NT2/D1 (cell line): ENCODE results near the gene ANKRD28.
"Not testable (repeated sequence)": the region's sequence is repeated elsewhere in the genome, so short reads cannot be mapped to it uniquely, and the experiment has no call there.

Experiments used
- DNase-seq: peaks from one replicate; pipeline ENCODE4 v3.0.0-alpha.2; 2011; ENCODE audit warnings: low read depth, low spot score
- H3K27me3 ChIP-seq: 2 replicates; pipeline ENCODE4 v1.6.0; 2011; ENCODE audit warnings: mild to moderate bottlenecking; ENCODE audit not compliant: insufficient read length, insufficient read depth
- H3K36me3 ChIP-seq: 2 replicates; pipeline ENCODE4 v1.6.1; 2011; ENCODE audit warnings: mild to moderate bottlenecking, low read length, mixed read lengths; ENCODE audit not compliant: insufficient read depth, insufficient read length
- H3K4me1 ChIP-seq: 2 replicates; pipeline ENCODE4 v1.5.1; 2011; ENCODE audit not compliant: insufficient read depth, insufficient read length
- H3K4me3 ChIP-seq: 2 replicates; pipeline ENCODE4 v1.5.1; 2011; ENCODE audit warnings: low read depth; ENCODE audit not compliant: insufficient read length
- H3K9ac ChIP-seq: 2 replicates; pipeline ENCODE4 v1.6.0; 2011; ENCODE audit warnings: low read depth; ENCODE audit not compliant: insufficient read length
- H3K9me3 ChIP-seq: 2 replicates; pipeline ENCODE4 v1.5.1; 2011; ENCODE audit warnings: mild to moderate bottlenecking, low read length; ENCODE audit not compliant: insufficient read depth
- SUZ12 ChIP-seq: IDR thresholded peaks from 2 replicates; pipeline ENCODE4 v1.6.1; 2011; ENCODE audit not compliant: insufficient read length, insufficient read depth; ENCODE audit errors: extremely low read depth
- YY1 ChIP-seq: IDR thresholded peaks from 2 replicates; pipeline ENCODE4 v1.6.1; 2011; ENCODE audit not compliant: insufficient read length, insufficient read depth
- ZNF274 ChIP-seq: IDR thresholded peaks from 2 replicates; pipeline ENCODE4 v1.6.1; 2011; ENCODE audit warnings: mild to moderate bottlenecking, low read depth, low read length

Gene ANKRD28

DNA sequence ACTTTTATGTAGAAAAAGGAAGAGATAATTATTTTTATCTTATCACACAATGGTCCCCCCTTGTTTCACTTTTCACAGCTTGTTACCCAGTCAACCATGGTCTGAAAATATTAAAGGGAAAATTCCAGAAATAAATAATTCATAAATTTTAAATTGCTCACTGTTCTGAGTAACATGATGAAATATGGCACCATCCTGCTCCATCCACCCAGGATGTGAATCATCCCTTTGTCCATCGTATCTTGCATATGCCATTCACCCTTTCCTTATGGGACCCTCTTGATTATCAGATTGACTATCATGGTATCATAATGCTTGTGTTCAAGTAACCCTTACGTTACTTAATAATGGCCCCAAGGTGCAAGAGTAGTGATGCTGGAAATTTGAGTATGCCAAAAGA, 43.7 kb downstream of the ANKRD28 start:
- Histone ChIP-seq H3K4me3 (no peak overlapping the region), H3K9me3 (no peaks in the 10 kb centered on the region), H3K27me3 (no peaks in the 10 kb centered on the region), H3K9ac (no peak overlapping the region), H3K4me1 (no peaks in the 10 kb centered on the region), H3K36me3 (peaks cover 3% of the 10 kb centered on the region)
- DNase-seq: no peak
- TF ChIP-seq YY1 (no peak), ZNF274 (no peak), SUZ12 (no peak)

DNA sequence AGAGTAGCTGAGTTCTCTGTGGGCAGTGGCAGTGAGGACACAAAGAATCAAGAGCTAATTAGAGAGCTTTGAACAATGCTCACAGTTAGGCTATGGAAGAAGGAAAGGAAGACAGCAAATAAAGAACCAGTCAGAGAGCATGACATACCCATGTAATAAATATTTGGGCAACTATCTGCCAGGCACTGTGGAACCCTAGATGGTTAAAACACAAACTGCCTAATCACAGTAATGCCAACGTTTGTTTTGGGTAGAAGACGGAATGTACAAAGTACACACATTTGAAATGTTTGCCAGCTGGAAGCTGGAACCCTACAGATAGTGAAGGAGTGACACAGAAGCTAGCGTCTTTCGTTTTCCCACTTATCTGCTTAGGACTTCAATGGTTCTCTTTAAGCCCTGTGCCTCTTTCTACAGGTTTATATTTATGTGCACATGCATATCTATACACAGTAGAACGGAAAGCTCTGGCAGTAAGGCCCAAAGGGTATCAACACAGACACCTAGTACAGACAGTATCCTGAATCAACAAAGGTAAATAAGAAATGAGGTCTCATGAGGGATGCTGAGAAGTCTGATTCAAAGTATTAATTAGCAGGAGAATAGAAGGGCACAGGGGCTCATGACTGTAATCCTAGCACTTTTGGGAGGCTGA, 44.6 kb downstream of the ANKRD28 start:
- Histone ChIP-seq H3K9ac (no peak overlapping the region), H3K4me3 (no peak overlapping the region), H3K4me1 (no peaks in the 10 kb centered on the region), H3K27me3 (no peaks in the 10 kb centered on the region), H3K36me3 (peaks cover 3% of the 10 kb centered on the region), H3K9me3 (no peaks in the 10 kb centered on the region)
- no peak for DNase-seq
- TF ChIP-seq SUZ12 (no peak), ZNF274 (no peak), YY1 (no peak)

DNA sequence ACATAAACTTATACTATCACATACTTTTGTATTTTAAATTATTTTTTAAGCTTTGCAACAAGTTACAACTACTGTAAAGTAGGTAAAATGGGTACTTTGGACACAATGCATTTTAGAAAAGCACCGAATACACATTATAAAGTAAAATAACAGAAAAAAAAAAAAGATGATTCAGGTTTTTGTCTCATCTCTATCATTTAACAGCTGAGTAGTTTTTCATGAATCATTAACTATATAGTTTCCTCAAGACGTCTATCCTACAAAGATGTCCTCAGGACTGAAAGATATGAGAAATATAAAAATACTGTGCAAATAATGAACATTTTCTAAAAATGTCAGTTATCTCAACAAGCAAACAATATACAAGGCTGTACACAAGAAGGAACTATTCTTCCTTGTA, 46.9 kb downstream of the ANKRD28 start:
- Histone ChIP-seq H3K4me1 (no peaks in the 10 kb centered on the region), H3K4me3 (no peak overlapping the region), H3K36me3 (peaks cover 3% of the 10 kb centered on the region), H3K9me3 (no peaks in the 10 kb centered on the region), H3K27me3 (no peaks in the 10 kb centered on the region), H3K9ac (no peak overlapping the region)
- DNase-seq: no peak
- TF ChIP-seq SUZ12: no peak
- no peak for TF ChIP-seq ZNF274
- TF ChIP-seq YY1: no peak

DNA sequence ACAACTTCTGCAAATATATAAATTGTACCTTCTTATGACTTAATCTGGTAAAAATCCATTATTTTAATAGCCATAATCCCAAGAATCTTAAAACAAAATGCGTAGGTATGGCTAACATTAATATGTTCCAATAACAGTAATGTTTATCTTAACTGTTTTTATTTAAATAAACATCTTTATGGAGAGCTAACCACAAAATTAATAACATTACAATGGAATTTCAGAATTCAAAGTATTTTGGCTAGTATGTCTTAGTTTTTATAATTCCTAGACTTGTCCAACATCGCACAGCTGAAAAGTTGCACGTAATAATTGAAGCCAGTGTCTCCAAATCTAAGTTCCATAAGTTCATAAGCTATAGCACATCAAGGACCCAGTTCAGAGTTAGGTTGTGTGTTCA, 47.6 kb downstream of the ANKRD28 start:
- peaks cover 3% of the 10 kb centered on the region for H3K36me3 ChIP-seq
- no peaks in the 10 kb centered on the region for H3K27me3 ChIP-seq
- TF ChIP-seq ZNF274 (no peak), YY1 (no peak), SUZ12 (no peak)
- no peak overlapping the region for H3K9ac ChIP-seq
- H3K9me3 ChIP-seq: no peaks in the 10 kb centered on the region
- no peak for DNase-seq
- no peaks in the 10 kb centered on the region for H3K4me1 ChIP-seq
- no peak overlapping the region for H3K4me3 ChIP-seq

DNA sequence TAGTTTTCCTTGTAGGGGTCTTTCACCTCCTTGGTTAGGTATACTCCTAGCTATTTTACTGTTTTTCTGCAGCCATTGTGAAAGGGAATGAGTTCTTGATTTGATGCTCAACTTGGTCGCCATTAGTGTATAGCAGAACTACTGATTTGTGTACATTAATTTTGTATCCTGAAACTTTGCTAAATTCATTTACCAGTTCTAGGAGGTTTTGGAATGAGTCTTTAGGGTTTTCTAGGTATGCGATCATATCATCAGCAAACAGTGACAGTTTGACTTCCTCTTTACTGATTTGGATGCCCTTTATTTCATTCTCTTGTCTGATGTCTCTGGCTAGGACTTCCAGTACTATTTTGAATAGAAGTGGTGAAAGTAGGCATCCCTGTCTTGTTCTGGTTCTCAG, 51.9 kb downstream of the ANKRD28 start:
- not testable (repeated sequence) for H3K4me1 ChIP-seq, DNase-seq, H3K27me3 ChIP-seq, H3K4me3 ChIP-seq, H3K9ac ChIP-seq, H3K36me3 ChIP-seq
- peaks cover 18% of the 10 kb centered on the region; the same call in 1 of the 2 replicates for H3K9me3 ChIP-seq

DNA sequence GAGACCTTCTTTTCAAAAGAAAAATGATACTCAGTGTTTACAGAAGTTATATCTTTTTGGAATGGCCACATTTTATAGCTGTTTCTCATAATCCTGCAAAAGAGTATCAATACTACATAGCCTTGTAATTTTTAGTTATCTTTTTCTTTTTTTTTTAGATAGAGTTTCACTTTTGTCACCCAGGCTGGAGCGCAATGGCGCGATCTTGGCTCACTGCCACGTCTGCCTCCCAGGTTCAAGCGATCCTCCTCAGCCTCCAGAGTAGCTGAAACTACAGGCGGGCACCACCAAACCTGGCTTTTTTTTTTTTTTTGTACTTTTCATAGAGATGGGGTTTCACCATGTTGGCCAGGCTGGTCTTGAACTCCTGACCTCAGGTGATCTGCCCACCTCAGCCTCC, 53.6 kb downstream of the ANKRD28 start:
- Histone ChIP-seq H3K9me3 (peaks cover 34% of the 10 kb centered on the region), H3K4me1 (no peaks in the 10 kb centered on the region), H3K27me3 (no peaks in the 10 kb centered on the region), H3K9ac (no peak overlapping the region), H3K36me3 (peaks cover 3% of the 10 kb centered on the region), H3K4me3 (no peak overlapping the region)
- no peak for TF ChIP-seq SUZ12
- TF ChIP-seq YY1: no peak
- no peak for TF ChIP-seq ZNF274
- no peak for DNase-seq

DNA sequence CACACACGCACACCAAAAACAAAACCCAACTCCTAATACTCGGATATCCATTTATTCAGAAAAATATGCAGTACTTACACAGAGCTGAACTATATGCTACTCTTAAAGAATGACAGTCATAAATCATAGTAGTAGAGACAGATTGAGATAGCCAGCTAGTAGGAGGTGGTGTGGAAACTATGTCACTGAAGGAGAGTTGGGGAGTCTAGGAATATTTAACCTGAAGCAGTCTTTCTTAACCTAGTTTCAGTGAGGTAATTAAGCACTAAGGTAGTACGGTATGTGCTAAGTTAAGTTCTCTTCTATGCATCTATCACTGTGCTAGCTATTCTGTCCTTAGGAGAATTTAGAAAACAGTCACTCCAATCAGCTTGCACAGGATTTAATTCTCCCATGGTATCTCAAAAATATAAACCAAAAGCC, 54.2 kb downstream of the ANKRD28 start:
- H3K36me3 ChIP-seq: peaks cover 3% of the 10 kb centered on the region

DNA sequence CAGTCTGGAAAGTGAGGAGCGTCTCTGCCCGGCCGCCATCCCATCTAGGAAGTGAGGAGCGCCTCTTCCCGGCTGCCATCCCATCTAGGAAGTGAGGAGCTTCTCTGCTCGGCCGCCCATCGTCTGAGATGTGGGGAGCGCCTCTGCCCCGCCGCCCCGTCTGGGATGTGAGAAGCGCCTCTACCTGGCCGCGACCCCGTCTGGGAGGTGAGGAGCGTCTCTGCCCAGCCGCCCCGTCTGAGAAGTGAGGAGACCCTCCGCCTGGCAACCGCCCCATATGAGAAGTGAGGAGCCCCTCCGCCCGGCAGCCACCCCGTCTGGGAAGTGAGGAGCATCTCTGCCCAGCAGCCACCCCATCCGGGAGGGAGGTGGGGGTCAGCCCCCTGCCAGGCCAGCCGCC, 55.5 kb downstream of the ANKRD28 start:
- not testable (repeated sequence) for H3K36me3 ChIP-seq, H3K9ac ChIP-seq, DNase-seq, H3K27me3 ChIP-seq, H3K4me1 ChIP-seq, H3K4me3 ChIP-seq
- peaks cover 52% of the 10 kb centered on the region for H3K9me3 ChIP-seq

More for the DNA sequence above, 54.2 kb downstream of the ANKRD28 start:
- Histone ChIP-seq H3K9me3 (peaks cover 40% of the 10 kb centered on the region), H3K4me3 (no peak overlapping the region), H3K4me1 (no peaks in the 10 kb centered on the region), H3K9ac (no peak overlapping the region), H3K27me3 (no peaks in the 10 kb centered on the region)
- no peak for DNase-seq
- no peak for TF ChIP-seq ZNF274
- TF ChIP-seq SUZ12: no peak
- no peak for TF ChIP-seq YY1

DNA sequence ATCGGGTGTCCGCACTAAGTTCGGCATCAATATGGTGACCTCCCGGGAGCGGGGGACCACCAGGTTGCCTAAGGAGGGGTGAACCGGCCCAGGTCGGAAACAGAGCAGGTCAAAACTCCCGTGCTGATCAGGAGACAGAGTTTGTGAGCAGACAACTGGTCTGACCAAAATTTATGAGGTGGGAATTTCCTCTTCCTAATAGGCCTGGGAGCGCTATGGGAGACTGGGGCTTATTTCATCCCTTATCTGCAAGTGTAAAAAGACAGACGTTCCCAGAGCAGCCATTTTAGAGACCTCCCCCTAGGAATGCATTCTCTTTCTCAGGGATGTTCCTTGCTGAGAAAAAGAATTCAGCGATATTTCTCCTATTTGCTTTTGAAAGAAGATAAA, 59.2 kb downstream of the ANKRD28 start:
- not testable (repeated sequence) for H3K27me3 ChIP-seq, H3K4me3 ChIP-seq, H3K4me1 ChIP-seq, H3K9ac ChIP-seq, DNase-seq
- H3K36me3 ChIP-seq: peaks cover 17% of the 10 kb centered on the region
- H3K9me3 ChIP-seq: peaks cover 47% of the 10 kb centered on the region
